IMR-90 (cell line): ENCODE data around the gene DNAJA4.

Source experiments
- BHLHE40 ChIP-seq: fragments of 150-350 bp; IDR thresholded peaks from 2 replicates; pipeline ENCODE4 v1.6.1; 2016; ENCODE audit warnings: mild to moderate bottlenecking, low read depth, low read length
- CEBPB ChIP-seq: IDR thresholded peaks from 2 replicates; pipeline ENCODE4 v1.6.1; 2012; ENCODE audit warnings: low read depth, low read length, improper control_type of control experiment
- CHD1 ChIP-seq: IDR thresholded peaks from 2 replicates; pipeline ENCODE4 v1.6.1; 2012; ENCODE audit warnings: low read depth, low read length, improper control_type of control experiment
- MAFK ChIP-seq: IDR thresholded peaks from 2 replicates; pipeline ENCODE4 v1.6.1; 2012; ENCODE audit warnings: low read depth, low read length, improper control_type of control experiment
- MAZ ChIP-seq: IDR thresholded peaks from 2 replicates; pipeline ENCODE4 v1.6.1; 2012; ENCODE audit warnings: low read depth, mild to moderate bottlenecking, low read length, improper control_type of control experiment, moderate library complexity, borderline replicate concordance
- MXI1 ChIP-seq: IDR thresholded peaks from 2 replicates; pipeline ENCODE4 v1.6.1; 2012; ENCODE audit warnings: low read depth, mild to moderate bottlenecking, low read length, moderate library complexity, borderline replicate concordance
- POLR2A ChIP-seq: IDR thresholded peaks from 2 replicates; pipeline ENCODE4 v1.6.1; 2012; ENCODE audit warnings: mild to moderate bottlenecking, low read depth, low read length
- RAD21 ChIP-seq: IDR thresholded peaks from 2 replicates; pipeline ENCODE4 v1.6.1; 2012; ENCODE audit warnings: low read length, improper control_type of control experiment
- RCOR1 ChIP-seq: IDR thresholded peaks from 2 replicates; pipeline ENCODE4 v1.6.1; 2012; ENCODE audit warnings: mild to moderate bottlenecking, low read length, improper control_type of control experiment; ENCODE audit not compliant: insufficient replicate concordance
- RFX5 ChIP-seq: IDR thresholded peaks from 2 replicates; pipeline ENCODE4 v1.8.0; 2012; ENCODE audit warnings: low read depth, mild to moderate bottlenecking, low read length, moderate library complexity
- SMC3 ChIP-seq: fragments of 150-350 bp; IDR thresholded peaks from 2 replicates; pipeline ENCODE4 v1.6.1; 2016; ENCODE audit warnings: low read depth, mild to moderate bottlenecking, antibody characterized with exemption, low read length, moderate library complexity
- TF ChIP-seq, protein P1 (sequence below): conservative IDR thresholded peaks from 2 replicates; pipeline ENCODE4 v1.5.1; 2012; ENCODE audit warnings: mild to moderate bottlenecking, low read depth, low read length, improper control_type of control experiment
- TF ChIP-seq, protein P2 (sequence below): fragments of 150-350 bp; IDR thresholded peaks from 2 replicates; pipeline ENCODE4 v1.6.1; 2017; ENCODE audit warnings: mild to moderate bottlenecking, antibody characterized with exemption, low read length, low read depth

DNA sequence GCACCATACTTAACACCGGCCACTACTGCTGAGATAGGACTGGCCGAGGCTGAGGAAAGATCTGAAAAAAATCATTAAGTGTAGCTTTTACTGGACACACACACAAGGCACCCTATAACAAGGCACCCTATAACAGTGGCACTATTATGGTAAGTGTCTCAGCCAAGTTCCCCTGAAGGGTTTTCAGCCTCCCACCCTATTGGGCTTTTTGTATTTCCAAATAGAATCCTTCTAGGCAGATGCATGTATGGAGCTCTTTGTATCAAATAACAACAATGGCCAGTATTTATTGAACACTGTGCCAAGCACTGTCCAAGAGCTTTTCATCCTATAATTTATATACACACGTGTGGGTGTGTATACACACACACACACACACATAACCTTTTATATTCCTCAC lies 6.7 kb upstream of the DNAJA4 start:
- TF ChIP-seq, protein P1, sequence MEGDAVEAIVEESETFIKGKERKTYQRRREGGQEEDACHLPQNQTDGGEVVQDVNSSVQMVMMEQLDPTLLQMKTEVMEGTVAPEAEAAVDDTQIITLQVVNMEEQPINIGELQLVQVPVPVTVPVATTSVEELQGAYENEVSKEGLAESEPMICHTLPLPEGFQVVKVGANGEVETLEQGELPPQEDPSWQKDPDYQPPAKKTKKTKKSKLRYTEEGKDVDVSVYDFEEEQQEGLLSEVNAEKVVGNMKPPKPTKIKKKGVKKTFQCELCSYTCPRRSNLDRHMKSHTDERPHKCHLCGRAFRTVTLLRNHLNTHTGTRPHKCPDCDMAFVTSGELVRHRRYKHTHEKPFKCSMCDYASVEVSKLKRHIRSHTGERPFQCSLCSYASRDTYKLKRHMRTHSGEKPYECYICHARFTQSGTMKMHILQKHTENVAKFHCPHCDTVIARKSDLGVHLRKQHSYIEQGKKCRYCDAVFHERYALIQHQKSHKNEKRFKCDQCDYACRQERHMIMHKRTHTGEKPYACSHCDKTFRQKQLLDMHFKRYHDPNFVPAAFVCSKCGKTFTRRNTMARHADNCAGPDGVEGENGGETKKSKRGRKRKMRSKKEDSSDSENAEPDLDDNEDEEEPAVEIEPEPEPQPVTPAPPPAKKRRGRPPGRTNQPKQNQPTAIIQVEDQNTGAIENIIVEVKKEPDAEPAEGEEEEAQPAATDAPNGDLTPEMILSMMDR = no peak
- TF ChIP-seq SMC3 (no peak), BHLHE40 (no peak), CEBPB (no peak), POLR2A (no peak), MXI1 (no peak), RAD21 (no peak), RFX5 (no peak), CHD1 (no peak), RCOR1 (no peak), MAZ (no peak), MAFK (no peak)
- TF ChIP-seq, protein P2, sequence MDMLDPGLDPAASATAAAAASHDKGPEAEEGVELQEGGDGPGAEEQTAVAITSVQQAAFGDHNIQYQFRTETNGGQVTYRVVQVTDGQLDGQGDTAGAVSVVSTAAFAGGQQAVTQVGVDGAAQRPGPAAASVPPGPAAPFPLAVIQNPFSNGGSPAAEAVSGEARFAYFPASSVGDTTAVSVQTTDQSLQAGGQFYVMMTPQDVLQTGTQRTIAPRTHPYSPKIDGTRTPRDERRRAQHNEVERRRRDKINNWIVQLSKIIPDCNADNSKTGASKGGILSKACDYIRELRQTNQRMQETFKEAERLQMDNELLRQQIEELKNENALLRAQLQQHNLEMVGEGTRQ = no peak
